Spleen (tissue), 7 donors: ENCODE measurements around the gene MCOLN1.

Experiments
- CTCF ChIP-seq, 11 experiments: fragments of 200-600 bp in 7 of 11; fragments of 450-650 bp in 4 of 11; sonication (generic) in 4 of 11; IDR thresholded peaks in 8 of 11; conservative IDR thresholded peaks in 3 of 11; 1 replicate in 7 of 11; 2 replicates in 4 of 11; pipeline versions ENCODE4 v1.4.0 to v1.8.0; 2016 to 2021; ENCODE audit warnings: antibody characterized with exemption in 11 of 11, inconsistent platforms in 4 of 11, mild to moderate bottlenecking in 1 of 11
- POLR2A ChIP-seq, 3 donors: fragments of 450-650 bp; IDR thresholded peaks; one replicate each; pipeline ENCODE4 v1.5.1; 2017; ENCODE audit warnings: antibody characterized with exemption in 3 of 3, mild to moderate bottlenecking in 1 of 3
- POLR2AphosphoS5 ChIP-seq, 3 donors: sonication (generic); formaldehyde crosslinking; IDR thresholded peaks; one replicate each; pipeline ENCODE4 v1.5.1; 2017; ENCODE audit warnings: antibody characterized with exemption in 3 of 3
- donor health status: DM: no; HTN: no; CAD: no; lungs with moderate emphysema.
- donor health status: DM: no; HTN: no; CAD: no.
- donor health status: DM: no; HTN: no; CAD: no.

DNA sequence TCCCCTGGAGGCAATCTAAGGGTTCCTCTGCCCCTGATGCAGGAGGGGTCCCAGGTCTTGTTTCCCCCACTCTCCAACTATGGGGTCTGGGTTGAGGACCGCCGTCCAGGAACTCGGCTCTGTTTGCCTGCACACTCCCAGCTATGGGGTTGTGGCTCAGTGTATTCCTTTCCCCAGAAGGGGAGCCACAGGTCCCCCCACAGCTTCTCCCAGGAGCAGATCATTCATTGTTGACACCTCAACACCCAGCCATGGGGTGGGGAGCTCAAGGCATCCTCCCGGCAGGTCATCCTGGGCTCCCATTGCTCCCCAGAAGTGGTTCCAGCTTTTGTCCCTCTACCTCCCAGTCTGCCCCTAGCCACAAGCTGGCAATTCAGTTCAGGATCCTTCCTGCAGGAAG, 5.5 kb upstream of the MCOLN1 start:
- TF ChIP-seq POLR2A (IDR thresholded peaks at IDR 0.05) = no peak
- TF ChIP-seq CTCF (IDR thresholded peaks at IDR 0.05 in 8 of 11, conservative IDR thresholded peaks at IDR 0.05 in 3 of 11) = no peak
- TF ChIP-seq POLR2AphosphoS5 (IDR thresholded peaks at IDR 0.05) = no peak
